Limb (tissue), 2 donors: Measurements from ENCODE around the gene XRCC5.
"Not testable (repeated sequence)": the region's sequence is repeated elsewhere in the genome, so short reads cannot be mapped to it uniquely, and the experiment has no call there.

Experiments
- DNase-seq, 2 donors: peaks; one replicate each; pipeline ENCODE4 v3.0.0-alpha.2; 2016; ENCODE audit errors: extremely low spot score in 2 of 2

The XRCC5 gene

DNA sequence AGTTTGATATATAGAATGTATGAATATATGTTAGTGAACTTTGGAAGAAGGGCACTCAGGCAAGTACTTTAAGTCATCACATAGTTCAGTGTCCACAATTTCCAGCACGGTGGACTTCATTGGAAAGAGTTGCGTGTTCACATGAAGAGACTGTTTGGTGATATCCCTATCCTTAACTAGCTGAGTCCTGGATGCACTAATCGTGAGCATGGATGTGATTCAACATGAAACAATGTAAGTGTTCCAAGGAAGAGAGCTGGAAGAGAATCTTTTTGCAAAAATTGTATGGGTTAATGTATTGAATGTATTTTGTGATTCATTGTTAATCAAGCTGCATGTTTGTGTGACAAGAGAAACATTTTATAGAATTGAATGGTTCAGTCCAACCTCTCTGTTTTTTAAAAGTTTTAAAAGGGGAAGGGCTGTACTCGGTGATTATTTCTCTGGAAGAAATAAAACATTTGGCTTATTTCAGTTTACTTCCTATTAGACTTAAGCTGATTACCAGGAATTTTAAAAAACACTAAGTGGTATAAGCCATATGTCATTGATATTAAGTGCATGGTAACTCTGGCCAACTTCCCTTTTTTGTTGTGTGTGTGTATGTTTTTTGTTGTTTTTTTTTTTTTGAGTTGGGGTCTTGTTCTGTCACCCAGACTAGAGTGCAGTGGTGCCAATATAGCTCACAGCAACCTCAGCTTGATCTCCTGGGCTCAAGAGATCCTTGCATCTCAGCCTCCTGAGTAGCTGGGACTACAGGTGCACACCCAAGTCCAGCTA is 8.6 kb downstream of the XRCC5 start:
- DNase-seq = no peak

- no peak for DNase-seq
Measured at GRCh38 chr2:216118474-216118873, 9.3 kb downstream of the XRCC5 start.

DNA sequence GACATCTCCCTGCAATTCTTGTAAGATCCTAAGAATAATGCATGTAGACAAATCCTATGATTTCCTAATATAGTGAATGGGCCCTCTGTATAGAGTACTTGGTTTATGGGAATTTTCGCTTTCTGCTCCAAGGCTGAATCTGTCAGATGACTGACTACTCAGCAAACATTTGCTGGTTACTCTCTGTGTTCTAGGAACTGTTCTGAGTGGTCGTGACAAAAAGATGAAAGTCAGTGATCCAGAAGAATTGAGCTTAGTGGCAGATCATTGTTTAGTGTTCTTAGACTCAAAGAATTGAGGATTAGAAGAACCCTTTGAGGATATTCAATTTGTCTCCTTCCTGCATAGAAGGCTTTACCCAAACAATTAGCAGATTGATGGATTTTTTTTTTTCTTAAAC is 10.0 kb downstream of the XRCC5 start:
- no peak for DNase-seq

- DNase-seq = no peak
Measured at GRCh38 chr2:216119986-216120385, 10.8 kb downstream of the XRCC5 start.

DNA sequence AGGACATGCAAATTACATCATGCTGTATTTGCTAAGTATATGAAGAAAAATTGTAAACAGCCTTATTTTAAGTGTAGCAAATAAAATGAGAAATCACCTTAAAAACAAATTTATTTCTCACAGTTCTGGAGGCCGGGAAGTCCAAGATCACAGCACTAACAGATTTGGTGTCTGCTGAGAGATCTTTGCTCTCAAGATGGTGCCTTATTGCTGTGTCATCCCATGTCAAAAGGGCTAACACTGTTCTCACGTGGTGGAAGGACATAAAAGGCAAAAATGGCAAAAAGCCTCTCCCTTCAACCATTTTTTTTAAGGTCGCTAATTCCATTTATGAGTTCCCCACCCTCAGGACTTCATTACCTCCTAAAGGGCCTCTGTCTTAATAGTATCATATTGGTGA is 12.1 kb downstream of the XRCC5 start:
- no peak for DNase-seq

DNA sequence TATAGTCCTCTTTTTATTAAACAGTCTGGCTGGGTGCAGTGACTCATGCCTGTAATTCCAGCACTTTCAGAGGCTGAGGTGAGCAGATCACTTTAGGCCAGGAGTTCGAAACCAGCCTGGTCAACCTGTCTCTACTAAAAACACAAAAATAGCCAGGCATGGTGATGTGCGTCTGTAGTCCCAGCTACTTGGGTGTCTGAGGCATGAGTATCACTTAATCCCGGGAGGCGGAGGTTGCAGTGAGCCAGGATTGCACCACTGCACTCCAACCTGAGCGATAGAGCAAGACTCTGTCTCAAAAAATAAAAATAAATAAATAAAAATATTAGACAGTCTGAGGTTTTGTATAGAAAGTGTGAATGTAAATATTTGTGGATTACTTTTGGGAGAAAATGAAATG is 17.8 kb downstream of the XRCC5 start:
- DNase-seq = no peak

GRCh38 chr2:216130346-216130971 is 21.3 kb downstream of the XRCC5 start:
- DNase-seq = peak in 1 of 2 donors; percentile 22

- no peak for DNase-seq
Measured at GRCh38 chr2:216131175-216131926, 22.2 kb downstream of the XRCC5 start.

- DNase-seq = no peak
Measured at GRCh38 chr2:216132585-216132984, 23.4 kb downstream of the XRCC5 start.

DNA sequence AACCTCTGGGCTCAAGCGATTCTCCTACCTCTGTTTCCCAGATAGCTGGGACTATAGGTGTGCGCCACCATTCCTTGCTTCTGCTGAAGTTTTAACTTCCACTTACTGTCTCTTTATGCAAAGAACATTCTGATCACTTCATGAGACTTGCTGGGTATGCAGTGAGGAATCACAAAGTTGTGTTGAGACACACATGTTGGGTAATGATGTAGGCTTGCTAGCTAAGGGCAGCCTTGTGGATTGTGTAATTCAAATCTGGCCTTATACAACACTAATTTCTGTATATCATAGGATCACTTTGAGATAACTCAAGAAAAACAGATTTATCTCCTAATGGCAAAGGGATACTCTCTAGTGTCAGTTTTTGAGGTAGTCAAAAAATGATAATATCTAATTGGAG is 24.2 kb downstream of the XRCC5 start:
- no peak for DNase-seq

DNA sequence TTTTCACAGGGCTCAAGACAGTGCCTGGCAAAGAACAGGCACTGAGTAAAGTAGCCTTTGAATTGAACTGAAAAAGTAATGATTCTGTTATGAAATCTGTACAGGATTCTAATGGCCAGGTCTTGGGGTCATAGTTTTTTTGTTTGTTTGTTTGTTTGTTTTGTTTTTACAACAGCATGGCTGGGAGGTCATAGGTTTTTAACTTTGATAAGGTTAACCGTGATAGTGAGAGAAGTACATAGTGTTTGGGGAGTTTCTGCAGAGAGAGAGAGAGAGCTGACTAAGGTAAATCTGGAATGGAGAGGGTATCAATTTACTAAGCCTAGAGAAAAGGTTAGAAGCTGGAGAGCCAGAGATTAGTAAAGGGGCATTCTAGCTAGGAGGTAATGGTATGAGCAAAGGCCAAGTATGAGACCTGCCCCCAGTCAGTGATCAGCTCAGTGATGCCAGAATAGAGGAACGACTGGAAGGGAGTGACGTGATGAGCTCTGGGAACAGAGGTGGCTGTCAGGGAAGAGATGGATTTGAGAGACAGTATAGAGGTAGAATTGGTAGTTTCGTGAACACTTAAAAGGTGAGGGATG is 25.9 kb downstream of the XRCC5 start:
- DNase-seq = no peak

DNA sequence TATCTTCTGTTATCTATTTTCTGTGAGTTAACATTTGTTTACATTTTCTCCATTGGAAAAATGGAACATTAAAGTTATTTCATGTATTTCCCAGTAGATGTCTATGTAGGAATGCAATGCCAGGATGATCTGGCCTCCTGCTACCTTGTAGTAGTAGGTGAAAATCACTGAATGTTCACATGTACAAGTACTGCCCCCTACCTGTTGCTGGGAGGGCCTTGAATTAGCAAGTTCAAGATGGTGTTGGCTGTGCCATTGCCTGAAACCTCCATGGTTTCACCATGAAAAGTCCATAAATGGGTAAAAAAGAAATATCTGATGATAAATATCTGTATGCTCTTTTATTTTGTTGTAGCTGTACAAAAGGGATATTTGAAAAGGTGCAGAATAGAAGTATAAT is 30.7 kb downstream of the XRCC5 start:
- DNase-seq = no peak

GRCh38 chr2:216141516-216141915 is 32.4 kb downstream of the XRCC5 start:
- DNase-seq = not testable (repeated sequence)

DNA sequence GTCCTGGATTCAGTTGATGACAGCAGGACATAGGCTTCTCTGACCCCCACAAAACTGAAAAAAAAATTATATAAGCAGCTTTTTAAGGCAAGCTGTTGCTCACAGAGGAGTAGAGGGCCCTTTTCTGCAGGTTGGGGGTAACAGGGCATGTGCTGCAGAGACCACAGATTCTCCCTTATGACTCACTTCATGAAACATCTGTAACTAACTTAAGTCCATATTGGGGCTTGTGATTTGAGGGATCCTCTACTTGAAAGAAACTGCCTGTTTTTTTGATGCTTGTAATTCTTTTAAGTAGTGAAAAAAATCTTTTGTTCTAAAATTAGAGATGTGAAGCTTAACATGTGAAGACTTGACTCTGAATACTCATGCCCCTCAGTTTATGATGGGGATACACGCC is 33.4 kb downstream of the XRCC5 start:
- DNase-seq = no peak

- no peak for DNase-seq
Measured at GRCh38 chr2:216144372-216144771, 35.2 kb downstream of the XRCC5 start.

DNA sequence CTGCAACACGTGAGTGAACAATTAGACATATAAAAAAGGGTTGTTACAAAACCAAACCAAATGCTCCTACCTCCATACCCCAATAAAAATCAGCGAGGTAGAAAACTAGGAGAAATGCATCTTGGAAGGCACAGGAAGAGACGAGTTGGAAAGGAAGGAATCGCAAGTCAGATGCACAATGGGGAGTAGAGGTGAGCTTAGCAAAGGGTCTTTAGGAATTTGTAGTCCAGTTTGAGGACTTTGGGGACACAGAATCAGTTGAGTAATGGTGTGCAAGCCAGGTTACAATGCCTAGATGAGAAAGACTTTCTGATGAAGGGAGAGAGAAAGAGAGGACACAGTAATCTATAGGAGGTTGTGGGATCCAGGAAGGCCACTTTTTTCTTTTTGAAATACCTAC is 35.7 kb downstream of the XRCC5 start:
- DNase-seq = no peak

DNA sequence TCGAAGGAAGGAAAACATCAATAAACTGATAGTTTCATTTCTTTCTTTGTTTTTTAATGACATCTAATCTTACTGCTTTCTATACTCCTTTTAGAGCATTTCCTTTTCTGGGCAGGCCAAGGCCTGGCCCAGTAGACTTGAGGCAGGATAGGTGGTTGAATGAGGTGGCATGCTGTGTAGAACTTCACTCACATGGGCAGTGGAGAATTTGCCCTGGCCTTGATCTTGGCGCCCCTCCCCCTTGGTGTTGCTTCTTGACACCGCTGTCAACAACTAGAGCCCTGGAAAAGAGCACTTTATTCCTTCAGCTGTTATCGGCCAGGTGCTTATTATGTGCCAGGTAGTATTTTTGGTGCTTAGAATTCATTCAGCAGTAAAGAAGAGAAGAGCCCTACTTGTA is 37.4 kb downstream of the XRCC5 start:
- no peak for DNase-seq

DNA sequence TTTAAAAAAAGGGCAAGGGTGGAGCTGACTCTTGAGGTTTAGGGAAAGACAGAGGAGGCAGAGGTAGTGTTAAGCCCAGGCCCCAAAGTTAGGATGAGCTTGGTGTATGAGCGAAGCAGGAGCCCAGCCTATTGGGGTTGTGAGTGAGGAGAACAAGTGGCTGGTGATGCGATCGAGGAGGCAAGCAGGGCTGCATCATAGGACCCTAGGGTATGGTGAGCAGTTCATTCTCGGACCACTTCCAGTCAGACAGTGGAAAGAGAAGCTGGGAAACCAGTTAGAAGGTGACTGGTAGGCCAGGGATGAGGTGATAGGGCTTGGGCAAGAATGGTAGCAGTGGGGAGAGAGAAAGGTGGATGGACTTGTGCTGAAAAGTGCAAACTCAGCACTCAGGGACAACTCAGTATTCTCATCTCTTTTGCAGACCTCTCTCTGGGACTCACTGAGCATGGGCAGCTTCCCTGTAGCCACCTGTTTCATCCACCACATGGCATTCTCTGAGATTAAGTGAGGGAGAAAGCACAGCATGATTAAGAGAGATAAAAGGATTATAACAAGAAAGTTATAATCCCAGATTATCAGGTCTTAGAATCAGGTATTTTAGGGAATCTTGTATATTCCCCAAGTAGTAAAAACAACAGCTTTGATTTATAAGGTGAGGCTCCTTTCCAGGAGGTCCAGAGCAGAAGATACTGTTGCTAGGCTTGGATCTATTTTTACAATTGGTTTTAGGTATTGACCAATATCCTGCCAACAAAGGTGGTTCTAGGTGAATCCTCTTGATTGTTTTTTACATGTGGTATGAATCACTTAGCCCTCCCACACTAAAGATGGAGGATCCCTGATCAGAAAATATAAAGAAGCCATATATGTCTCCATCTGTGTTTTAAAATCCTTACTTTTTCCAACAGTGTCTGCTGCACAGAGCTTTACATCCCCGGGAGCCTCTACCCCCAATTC is 38.3 kb downstream of the XRCC5 start:
- DNase-seq = no peak

GRCh38 chr2:216148983-216149382 is 39.8 kb downstream of the XRCC5 start:
- no peak for DNase-seq

DNA sequence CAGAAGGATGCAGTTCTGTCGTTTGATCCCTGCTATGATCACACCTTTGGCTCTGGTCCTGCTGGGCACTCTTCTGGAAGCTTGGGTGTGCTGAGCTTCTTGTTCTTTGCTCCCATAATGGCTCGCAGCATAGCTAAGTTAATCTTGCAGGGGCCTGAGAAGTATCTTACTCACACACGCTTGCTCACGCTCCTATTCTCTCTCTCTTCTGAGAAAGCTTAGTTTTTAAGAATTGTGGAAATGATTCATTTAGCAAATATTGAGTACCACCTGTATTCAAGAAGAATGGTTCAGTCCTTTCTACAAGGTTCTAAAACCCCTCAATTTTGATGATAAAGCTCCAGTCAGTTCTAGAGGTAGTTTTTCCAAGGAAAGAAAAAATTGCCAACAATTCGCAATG is 40.6 kb downstream of the XRCC5 start:
- no peak for DNase-seq
